Measurements from ENCODE around the gene IGSF21.

IGSF21 gene

GRCh38 chr1:18230840-18231239 is 123.2 kb downstream of the IGSF21 start:
- no peak for DNase-seq

- no peak for DNase-seq
These were observed 124.5 kb downstream of the IGSF21 start for GRCh38 chr1:18232052-18232451.

DNA sequence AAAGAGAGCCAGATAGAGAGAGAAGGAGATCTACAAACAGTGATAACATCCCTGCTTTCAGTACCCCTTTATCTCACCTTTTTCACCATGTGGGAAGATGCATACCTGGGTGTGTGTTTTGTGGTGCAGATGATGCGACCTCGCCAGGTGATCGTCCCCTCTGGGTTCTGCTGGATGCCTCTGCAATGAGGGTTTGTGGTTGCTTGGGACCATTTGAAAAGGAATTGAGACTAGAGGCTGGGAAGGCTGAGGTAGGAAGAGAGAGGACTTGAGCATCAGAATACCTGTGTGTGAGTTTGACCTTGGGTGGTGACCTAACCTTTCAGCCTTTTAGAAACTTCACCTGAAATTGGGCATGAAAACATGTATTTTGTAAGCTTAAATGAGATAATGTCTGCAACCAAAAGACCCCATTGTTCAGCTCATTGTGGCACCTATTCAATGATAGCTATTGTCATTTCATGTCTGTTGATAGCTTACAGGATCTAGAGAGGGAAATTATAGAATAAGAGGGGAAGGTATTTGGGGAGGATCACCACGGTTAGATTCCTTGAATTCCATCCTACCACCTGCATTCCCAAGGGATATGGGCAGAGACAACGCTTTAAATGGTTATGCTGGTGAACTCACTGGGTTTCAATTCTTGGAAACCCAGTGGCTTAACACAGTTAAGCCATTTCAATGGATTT is 125.7 kb downstream of the IGSF21 start:
- no peak for DNase-seq

DNA sequence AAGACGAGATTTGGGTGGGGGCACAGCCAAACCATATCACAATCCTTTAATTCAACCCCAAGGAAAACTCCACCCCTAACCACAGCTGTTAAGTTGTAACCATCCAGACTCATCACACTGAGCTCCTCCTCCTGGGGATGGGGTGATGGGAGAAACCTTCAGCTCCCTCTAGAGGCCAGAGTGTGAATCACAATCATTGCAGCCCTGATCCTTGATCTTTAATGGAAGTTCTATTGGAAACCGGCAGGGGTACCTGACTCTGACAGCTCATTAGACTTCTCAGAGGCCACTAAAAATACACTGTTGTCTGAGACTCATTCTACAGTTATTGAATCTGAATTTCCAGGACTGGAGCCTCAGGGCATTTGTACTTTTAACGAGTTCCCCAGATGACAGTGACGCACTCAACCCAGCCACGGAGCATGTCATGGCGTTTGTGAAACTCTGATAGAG is 127.2 kb downstream of the IGSF21 start:
- DNase-seq = no peak

DNA sequence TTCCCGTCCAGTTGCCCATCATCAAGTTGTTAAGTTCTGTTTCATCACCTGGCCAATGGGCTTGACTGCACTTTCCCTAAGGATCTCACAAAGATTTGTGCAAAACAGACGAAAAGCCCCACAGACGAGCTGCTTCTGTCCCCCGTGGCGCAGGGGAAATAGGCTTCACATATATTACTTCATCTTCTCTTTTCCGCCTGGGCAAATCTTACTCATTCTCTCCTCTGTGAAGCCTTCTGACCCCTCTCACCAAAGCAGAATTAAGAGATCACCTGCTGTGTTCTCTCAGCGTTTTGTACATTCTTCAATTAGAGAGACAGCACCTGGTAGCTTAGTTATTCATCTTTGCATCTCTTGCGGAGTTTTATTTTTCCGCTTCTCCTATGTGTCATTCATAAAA is 129.8 kb downstream of the IGSF21 start:
- DNase-seq = no peak

DNA sequence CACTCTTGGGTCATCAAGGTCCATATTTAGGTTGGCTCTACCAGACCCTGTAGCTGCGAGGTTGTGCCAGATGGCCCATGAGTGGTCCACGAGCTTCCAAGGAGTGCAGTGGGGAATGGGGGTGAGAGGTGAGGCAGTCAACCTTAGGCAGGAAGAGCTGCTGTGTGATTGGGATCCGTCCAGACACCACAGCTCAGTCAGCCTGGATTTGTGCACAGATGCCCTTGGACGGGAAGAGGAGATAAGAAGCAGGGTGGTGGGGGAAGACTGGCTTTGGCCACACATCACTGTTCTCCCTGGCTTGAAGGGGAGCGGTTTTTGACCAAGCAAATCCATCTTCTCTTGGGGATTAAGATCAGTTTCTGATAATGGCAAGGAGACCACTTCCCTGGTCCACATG is 130.6 kb downstream of the IGSF21 start:
- DNase-seq = no peak

- no peak for DNase-seq
These were observed 132.1 kb downstream of the IGSF21 start for GRCh38 chr1:18239671-18240070.

DNA sequence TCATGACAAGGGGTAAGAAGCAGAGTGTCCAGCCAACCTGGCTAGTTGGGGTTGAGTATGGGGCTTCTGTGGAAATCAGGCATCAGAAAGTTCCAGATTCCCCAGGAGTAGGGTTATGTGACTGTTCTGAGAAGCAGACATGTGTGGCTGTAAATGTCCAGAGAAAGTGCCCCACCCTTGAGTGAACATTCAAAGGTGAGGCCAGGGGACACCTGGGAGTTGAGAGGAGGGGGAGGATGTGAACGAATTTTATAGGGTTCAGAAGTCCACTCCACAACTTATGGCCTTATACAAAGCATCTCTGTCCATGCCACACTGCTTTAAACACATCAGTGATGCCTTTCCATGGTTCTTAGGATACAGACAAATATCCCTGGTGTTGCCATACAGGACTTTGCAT is 133.3 kb downstream of the IGSF21 start:
- no peak for DNase-seq

GRCh38 chr1:18241891-18242290 is 134.3 kb downstream of the IGSF21 start:
- no peak for DNase-seq

GRCh38 chr1:18243503-18244175 is 136.0 kb downstream of the IGSF21 start:
- DNase-seq = no peak

GRCh38 chr1:18244762-18245161 is 137.2 kb downstream of the IGSF21 start:
- no peak for DNase-seq

- DNase-seq = no peak
These were observed 138.0 kb downstream of the IGSF21 start for GRCh38 chr1:18245647-18246046.

GRCh38 chr1:18246543-18246942 is 138.9 kb downstream of the IGSF21 start:
- no peak for DNase-seq

GRCh38 chr1:18247151-18247550 is 139.6 kb downstream of the IGSF21 start:
- no peak for DNase-seq

- no peak for DNase-seq
These were observed 142.0 kb downstream of the IGSF21 start for GRCh38 chr1:18249631-18250030.

GRCh38 chr1:18253093-18253492 is 145.5 kb downstream of the IGSF21 start:
- DNase-seq = no peak

- no peak for DNase-seq
These were observed 149.0 kb downstream of the IGSF21 start for GRCh38 chr1:18256282-18257235.

- no peak for DNase-seq
These were observed 150.2 kb downstream of the IGSF21 start for GRCh38 chr1:18257778-18258177.

DNA sequence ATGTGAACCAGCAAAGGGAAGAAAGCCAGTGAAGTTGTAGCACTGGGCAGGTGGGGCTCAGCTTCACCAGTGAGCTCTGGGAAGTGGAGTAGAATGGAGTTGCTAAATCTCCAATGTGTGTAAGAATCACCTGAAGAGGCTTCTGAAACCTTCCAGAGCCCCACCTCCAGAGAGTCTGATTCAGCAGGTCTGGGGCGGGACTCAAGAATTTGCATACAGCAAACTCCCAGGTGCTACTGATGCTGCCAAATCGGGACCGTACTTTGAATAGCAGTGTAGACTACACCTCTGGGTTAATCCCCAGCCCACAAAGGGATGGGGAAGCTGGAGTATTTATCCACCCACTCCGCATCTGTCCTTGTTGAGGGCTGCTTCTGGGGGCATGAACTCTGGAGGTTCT is 154.3 kb downstream of the IGSF21 start:
- no peak for DNase-seq

DNA sequence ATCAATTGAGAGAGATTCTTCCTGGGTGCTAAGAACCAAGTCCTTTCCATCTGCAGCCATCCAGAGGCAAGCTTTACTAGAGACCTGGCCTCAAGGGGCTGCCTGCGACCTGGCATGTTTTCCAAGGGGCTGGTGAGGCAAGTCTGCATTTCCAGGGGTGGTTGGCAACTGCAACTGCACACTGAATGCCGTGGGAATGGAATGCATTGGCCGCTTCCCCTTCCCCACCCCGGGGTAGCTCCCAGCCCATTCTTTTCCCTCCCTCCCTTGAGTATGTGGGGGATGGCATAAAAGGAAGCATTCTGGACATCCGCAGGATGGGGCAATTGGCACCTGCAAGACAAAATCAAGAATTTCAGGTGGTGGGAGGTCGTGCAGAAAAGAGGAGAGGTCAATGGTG is 155.1 kb downstream of the IGSF21 start:
- DNase-seq = no peak

DNA sequence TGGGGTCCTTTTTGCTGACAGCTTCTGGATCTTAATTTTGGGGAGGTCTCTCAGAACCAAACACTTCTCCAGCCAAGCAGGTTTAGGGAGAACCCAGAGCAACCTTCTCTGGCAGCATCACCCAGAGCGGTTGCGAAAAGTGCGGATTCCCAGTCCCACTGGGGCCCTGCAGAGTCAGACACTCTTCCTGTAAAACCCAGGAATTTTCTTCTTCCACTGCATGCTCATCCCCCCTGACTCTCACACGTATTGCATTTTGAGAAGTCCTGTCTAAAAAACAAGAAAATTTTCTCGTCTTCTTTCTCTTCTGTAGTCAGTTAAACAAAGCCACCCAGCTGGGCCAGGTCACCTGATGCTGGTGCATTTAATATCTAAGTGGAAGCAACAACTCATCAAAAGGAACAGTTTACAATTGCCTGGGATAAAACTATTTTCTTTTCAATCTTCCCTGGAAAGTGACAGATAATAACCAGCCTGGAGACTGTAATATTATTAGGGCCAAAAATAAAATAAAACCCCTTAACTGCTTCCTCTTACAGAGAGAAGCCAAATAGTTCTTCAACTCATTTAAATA is 156.0 kb downstream of the IGSF21 start:
- no peak for DNase-seq

DNA sequence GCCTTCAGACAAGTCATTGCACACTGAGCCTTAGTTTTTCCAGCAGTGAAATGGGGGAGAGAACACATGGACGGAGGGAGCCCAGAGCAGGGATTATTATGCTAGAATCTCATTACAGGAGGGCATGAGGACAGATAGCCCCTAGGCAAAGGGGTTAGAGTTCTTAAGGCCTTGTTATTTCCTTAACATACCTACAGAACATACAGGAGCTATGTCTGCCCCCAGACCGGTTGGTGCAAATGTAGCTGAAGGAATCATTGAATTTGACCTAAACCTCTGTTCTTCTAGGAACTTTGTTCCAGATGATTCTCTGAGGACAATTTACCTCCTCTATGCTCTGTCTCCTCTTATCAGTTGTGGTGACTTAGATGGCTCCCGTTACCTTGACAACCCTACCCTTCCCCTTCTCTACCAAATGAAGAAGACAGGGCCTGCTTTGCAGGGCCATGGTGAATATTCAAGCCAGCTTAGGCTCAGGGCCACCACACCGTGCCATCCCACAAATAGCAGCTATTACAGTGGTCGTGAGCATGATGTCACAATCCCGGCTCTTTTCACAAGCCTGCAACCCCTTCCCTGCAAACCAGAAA is 156.9 kb downstream of the IGSF21 start:
- no peak for DNase-seq

DNA sequence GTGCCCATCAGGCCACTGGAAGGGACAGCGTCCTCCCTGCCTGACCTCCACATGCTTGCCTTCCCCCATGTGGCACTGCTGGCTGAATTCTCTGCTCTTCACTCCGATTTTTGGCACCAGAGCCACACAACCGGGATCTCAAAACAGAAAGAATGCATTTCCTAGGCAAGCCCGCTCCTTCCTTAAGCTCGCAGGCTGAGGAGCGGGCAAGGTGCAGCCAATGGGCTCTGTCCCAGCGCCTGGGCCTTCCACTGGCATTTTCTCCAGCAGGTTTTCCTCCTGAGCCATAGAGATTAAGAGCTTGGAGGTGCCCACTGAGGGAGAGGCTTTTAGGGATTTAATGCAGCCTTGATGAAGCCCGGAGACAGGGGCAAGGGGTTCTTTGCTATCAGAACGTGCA is 158.0 kb downstream of the IGSF21 start:
- no peak for DNase-seq
